ENCODE data around the gene S100A7A. TPM values are rescaled to one million over a fixed set of nuclear protein-coding genes. Genes with fewer than 3 reads are reported as not detected.

S100A7A gene
- total and polyA plus RNA-seq, 2 of the 13 experiments (the other 11 are each of a cell fraction or from before 2014, with no cell fraction given), result not detected

GRCh38 chr1:153459655-153460054, 43.3 kb downstream of the S100A7A start:
- Histone ChIP-seq H3K4me1 (ENCODE audit: insufficient read depth, low read length) (no peaks in the 10 kb centered on the region), H2AFZ (ENCODE audit: low read length) (no peak overlapping the region), H3K4me2 (ENCODE audit: low read depth, low read length) (no peak overlapping the region), H3K9me3 (ENCODE audit: low read length) (no peaks in the 10 kb centered on the region), H3K79me2 (ENCODE audit: insufficient read depth, low read length) (no peaks in the 10 kb centered on the region), H4K20me1 (ENCODE audit: insufficient read depth, low read length) (no peaks in the 10 kb centered on the region), H3K27ac (ENCODE audit: extremely low read length, insufficient read depth, low read length) (no peak overlapping the region), H3K4me3 (replicated peaks in 1 of 3; ENCODE audit: insufficient read depth in 1 of 3, low read depth in 2 of 3, low read length in 3 of 3) (no peak overlapping the region), H3K36me3 (replicated peaks in 1 of 2; ENCODE audit: control insufficient read depth in 1 of 2, insufficient read depth in 2 of 2, low read length in 2 of 2) (no peaks in the 10 kb centered on the region), H3K9ac (ENCODE audit: insufficient read depth, low read depth, low read length) (no peak overlapping the region), H3K27me3 (ENCODE audit: control insufficient read depth in 1 of 2, insufficient read depth in 2 of 2, low read length in 2 of 2) (peaks cover 3 to 11% of the 10 kb centered on the region in 2 experiments; a peak in 3 of 5 replicates)
- no peak for FAIRE-seq
- ATAC-seq, result no peak
- intact Hi-C loops (cut with micrococcal nuclease; ENCODE audit: unreplicated experiment), result no loop called here
- in situ Hi-C loops (cut with HindIII; ENCODE audit: extremely low pct_ligation_motif_present, low pct_unique_long_range_greater_than_20kb), result no loop called here
- CTCF ChIA-PET (ENCODE audit: low intra/inter-chr PET ratio, low total read pairs), result no interaction called here
- no TSS peak for BruUV-seq (replicated peaks)
- POLR2A ChIA-PET, result no interaction called here
- WGBS (ENCODE audit: low lambda C conversion rate), result 0% methylated on average over 2 of the region's 2 CpGs
- DNase-seq (ENCODE audit: low spot score), result no peak
- no peak for TF ChIP-seq BRF2 (CRISPR knock-in tag; IDR thresholded peaks at IDR 0.05)
- no peak for TF ChIP-seq MAF1 (CRISPR knock-in tag; IDR thresholded peaks at IDR 0.05; ENCODE audit: borderline replicate concordance)
- no peak for TF ChIP-seq ZMYM2 (CRISPR knock-in tag; IDR thresholded peaks at IDR 0.05)
- no peak for TF ChIP-seq ZNF282 (IDR thresholded peaks at IDR 0.05; ENCODE audit: partially characterized antibody)
- TF ChIP-seq MAZ (IDR thresholded peaks at IDR 0.05; ENCODE audit: borderline replicate concordance, low read depth, low read length), result no peak
- no peak for TF ChIP-seq MAZ (CRISPR knock-in tag; IDR thresholded peaks at IDR 0.05; ENCODE audit: low read depth)
- TF ChIP-seq HDAC2 (CRISPR knock-in tag; IDR thresholded peaks at IDR 0.05), result no peak
- no peak for TF ChIP-seq ZNF451 (CRISPR knock-in tag; IDR thresholded peaks at IDR 0.05)
- TF ChIP-seq, protein P1, sequence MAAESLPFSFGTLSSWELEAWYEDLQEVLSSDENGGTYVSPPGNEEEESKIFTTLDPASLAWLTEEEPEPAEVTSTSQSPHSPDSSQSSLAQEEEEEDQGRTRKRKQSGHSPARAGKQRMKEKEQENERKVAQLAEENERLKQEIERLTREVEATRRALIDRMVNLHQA (CRISPR knock-in tag; IDR thresholded peaks at IDR 0.05), result no peak
- no peak for TF ChIP-seq CHCHD3 (CRISPR knock-in tag; IDR thresholded peaks at IDR 0.05)
- TF ChIP-seq FOXK2 (IDR thresholded peaks at IDR 0.05), result no peak
- TF ChIP-seq, protein P2, sequence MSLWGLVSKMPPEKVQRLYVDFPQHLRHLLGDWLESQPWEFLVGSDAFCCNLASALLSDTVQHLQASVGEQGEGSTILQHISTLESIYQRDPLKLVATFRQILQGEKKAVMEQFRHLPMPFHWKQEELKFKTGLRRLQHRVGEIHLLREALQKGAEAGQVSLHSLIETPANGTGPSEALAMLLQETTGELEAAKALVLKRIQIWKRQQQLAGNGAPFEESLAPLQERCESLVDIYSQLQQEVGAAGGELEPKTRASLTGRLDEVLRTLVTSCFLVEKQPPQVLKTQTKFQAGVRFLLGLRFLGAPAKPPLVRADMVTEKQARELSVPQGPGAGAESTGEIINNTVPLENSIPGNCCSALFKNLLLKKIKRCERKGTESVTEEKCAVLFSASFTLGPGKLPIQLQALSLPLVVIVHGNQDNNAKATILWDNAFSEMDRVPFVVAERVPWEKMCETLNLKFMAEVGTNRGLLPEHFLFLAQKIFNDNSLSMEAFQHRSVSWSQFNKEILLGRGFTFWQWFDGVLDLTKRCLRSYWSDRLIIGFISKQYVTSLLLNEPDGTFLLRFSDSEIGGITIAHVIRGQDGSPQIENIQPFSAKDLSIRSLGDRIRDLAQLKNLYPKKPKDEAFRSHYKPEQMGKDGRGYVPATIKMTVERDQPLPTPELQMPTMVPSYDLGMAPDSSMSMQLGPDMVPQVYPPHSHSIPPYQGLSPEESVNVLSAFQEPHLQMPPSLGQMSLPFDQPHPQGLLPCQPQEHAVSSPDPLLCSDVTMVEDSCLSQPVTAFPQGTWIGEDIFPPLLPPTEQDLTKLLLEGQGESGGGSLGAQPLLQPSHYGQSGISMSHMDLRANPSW (CRISPR knock-in tag; IDR thresholded peaks at IDR 0.05; ENCODE audit: borderline replicate concordance), result no peak
- no peak for TF ChIP-seq ONECUT2 (CRISPR knock-in tag; IDR thresholded peaks at IDR 0.05)
- no peak for TF ChIP-seq KDM3A (CRISPR knock-in tag; IDR thresholded peaks at IDR 0.05; ENCODE audit: low read depth)
- TF ChIP-seq, protein P3, sequence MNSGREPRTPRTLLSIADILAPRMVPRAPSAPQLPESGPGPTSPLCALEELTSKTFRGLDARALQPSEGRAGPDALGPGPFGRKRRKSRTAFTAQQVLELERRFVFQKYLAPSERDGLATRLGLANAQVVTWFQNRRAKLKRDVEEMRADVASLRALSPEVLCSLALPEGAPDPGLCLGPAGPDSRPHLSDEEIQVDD (CRISPR knock-in tag; IDR thresholded peaks at IDR 0.05; ENCODE audit: borderline replicate concordance), result no peak
- TF ChIP-seq ZNF124 (CRISPR knock-in tag; IDR thresholded peaks at IDR 0.05), result no peak
- no peak for TF ChIP-seq SMARCC2 (IDR thresholded peaks at IDR 0.05)
